IMR-90 (cell line): ENCODE measurements around the gene GINS1.

ENCODE experiments used
- BHLHE40 ChIP-seq: fragments of 150-350 bp; IDR thresholded peaks from 2 replicates; pipeline ENCODE4 v1.6.1; 2016; ENCODE audit warnings: mild to moderate bottlenecking, low read depth, low read length
- CTCF ChIP-seq: conservative IDR thresholded peaks from 2 replicates; pipeline ENCODE4 v1.5.1; 2012; ENCODE audit warnings: mild to moderate bottlenecking, low read depth, low read length, improper control_type of control experiment
- MAFK ChIP-seq: IDR thresholded peaks from 2 replicates; pipeline ENCODE4 v1.6.1; 2012; ENCODE audit warnings: low read depth, low read length, improper control_type of control experiment
- MXI1 ChIP-seq: IDR thresholded peaks from 2 replicates; pipeline ENCODE4 v1.6.1; 2012; ENCODE audit warnings: low read depth, mild to moderate bottlenecking, low read length, moderate library complexity, borderline replicate concordance
- NFE2L2 ChIP-seq: fragments of 150-350 bp; IDR thresholded peaks from 2 replicates; pipeline ENCODE4 v1.6.1; 2016; ENCODE audit warnings: low read depth, mild to moderate bottlenecking, low read length
- POLR2A ChIP-seq: IDR thresholded peaks from 2 replicates; pipeline ENCODE4 v1.6.1; 2012; ENCODE audit warnings: mild to moderate bottlenecking, low read depth, low read length
- RAD21 ChIP-seq: IDR thresholded peaks from 2 replicates; pipeline ENCODE4 v1.6.1; 2012; ENCODE audit warnings: low read length, improper control_type of control experiment
- RFX5 ChIP-seq: IDR thresholded peaks from 2 replicates; pipeline ENCODE4 v1.8.0; 2012; ENCODE audit warnings: low read depth, mild to moderate bottlenecking, low read length, moderate library complexity
- SMC3 ChIP-seq: fragments of 150-350 bp; IDR thresholded peaks from 2 replicates; pipeline ENCODE4 v1.6.1; 2016; ENCODE audit warnings: low read depth, mild to moderate bottlenecking, antibody characterized with exemption, low read length, moderate library complexity
- TF ChIP-seq, protein P1 (sequence below): fragments of 150-350 bp; IDR thresholded peaks from 2 replicates; pipeline ENCODE4 v1.6.1; 2017; ENCODE audit warnings: mild to moderate bottlenecking, antibody characterized with exemption, low read length, low read depth

DNA sequence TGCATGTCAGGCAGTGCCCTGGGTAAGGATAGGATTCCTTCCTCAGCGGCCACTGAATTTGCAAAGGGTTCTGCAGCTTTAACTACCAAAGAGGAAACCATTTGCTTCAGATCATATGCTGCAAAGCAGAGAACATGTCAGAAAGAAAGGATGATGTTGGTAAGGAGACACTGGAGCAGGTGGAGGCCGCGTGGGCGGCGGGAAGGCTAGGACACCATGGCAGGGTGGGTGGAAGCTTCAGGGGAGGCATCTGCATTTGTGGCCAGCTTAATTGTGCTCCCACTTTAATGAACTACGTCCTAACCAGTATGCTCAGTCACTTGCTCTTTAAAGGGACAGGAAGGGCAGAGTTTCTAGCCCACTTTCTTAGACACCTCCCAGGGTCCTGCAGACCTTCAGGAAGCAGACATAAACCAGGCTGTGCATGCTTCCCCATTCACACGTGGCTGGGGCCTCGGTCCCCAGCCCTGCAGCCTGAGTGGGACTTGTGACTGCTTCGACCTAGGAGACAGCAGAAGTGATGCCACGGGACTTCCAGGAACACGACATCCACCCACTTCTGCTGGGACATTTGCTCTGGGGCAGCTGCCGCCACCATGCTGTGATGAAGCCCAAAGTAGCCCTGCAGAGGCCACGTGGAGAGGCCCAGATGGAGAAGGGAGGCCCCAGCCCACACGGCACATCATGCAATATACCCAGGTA lies 76.1 kb downstream of the GINS1 start:
- TF ChIP-seq CTCF (no peak), POLR2A (no peak), BHLHE40 (no peak), SMC3 (no peak), RFX5 (no peak), MXI1 (no peak), RAD21 (no peak), NFE2L2 (no peak), MAFK (no peak)
- TF ChIP-seq, protein P1, sequence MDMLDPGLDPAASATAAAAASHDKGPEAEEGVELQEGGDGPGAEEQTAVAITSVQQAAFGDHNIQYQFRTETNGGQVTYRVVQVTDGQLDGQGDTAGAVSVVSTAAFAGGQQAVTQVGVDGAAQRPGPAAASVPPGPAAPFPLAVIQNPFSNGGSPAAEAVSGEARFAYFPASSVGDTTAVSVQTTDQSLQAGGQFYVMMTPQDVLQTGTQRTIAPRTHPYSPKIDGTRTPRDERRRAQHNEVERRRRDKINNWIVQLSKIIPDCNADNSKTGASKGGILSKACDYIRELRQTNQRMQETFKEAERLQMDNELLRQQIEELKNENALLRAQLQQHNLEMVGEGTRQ, result no peak
